ENCODE results near the gene GOLPH3.

GOLPH3 gene

GRCh38 chr5:32151198-32151597, 22.9 kb downstream of the GOLPH3 start:
- ChIA-PET POLR2A (no interaction called here), CTCF (interaction anchor here (0.5 to 0.8 kb wide), 3 partner anchors 16 to 552 kb away, joined by 4 read pairs; no protein-coding TSS in a partner anchor)
- TF ChIP-seq ZNF707 (tag by site-specific recombination; IDR thresholded peaks at IDR 0.05) (no peak), KLF10 (tag by site-specific recombination; IDR thresholded peaks at IDR 0.05) (no peak), INSM2 (tag by site-specific recombination; IDR thresholded peaks at IDR 0.05) (no peak), ZNF366 (tag by site-specific recombination; conservative IDR thresholded peaks at IDR 0.05) (no peak), ZNF175 (tag by site-specific recombination; IDR thresholded peaks at IDR 0.05) (no peak), GLI2 (tag by site-specific recombination; IDR thresholded peaks at IDR 0.05; ENCODE audit: borderline replicate concordance, low read depth) (no peak), HOXA7 (CRISPR knock-in tag; IDR thresholded peaks at IDR 0.05; ENCODE audit: borderline replicate concordance) (no peak), ZNF645 (tag by site-specific recombination; IDR thresholded peaks at IDR 0.05) (no peak), KLF9 (tag by site-specific recombination; IDR thresholded peaks at IDR 0.05; ENCODE audit: low read depth) (no peak), ZNF433 (tag by site-specific recombination; IDR thresholded peaks at IDR 0.05; ENCODE audit: low read depth) (no peak), PATZ1 (tag by site-specific recombination; IDR thresholded peaks at IDR 0.05) (no peak), ZNF155 (tag by site-specific recombination; IDR thresholded peaks at IDR 0.05) (no peak), ZNF394 (tag by site-specific recombination; IDR thresholded peaks at IDR 0.05; ENCODE audit: borderline replicate concordance) (no peak), ZNF341 (tag by site-specific recombination; IDR thresholded peaks at IDR 0.05; ENCODE audit: low read depth) (no peak), ZNF664 (tag by site-specific recombination; IDR thresholded peaks at IDR 0.05) (no peak), ZNF768 (tag by site-specific recombination; IDR thresholded peaks at IDR 0.05) (no peak), YY1 (tag by site-specific recombination; IDR thresholded peaks at IDR 0.05) (no peak), ZNF214 (tag by site-specific recombination; IDR thresholded peaks at IDR 0.05; ENCODE audit: borderline replicate concordance) (no peak)
- no peaks in the 10 kb centered on the region for H3K9me3 ChIP-seq (ENCODE audit: control insufficient read depth, insufficient read depth, low read depth, low read length)
- peaks cover 27% of the 10 kb centered on the region for H3K4me1 ChIP-seq (ENCODE audit: control insufficient read depth, insufficient read depth, low read length)
- H3K27ac ChIP-seq (ENCODE audit: extremely low read depth, low read depth, low read length): no peak overlapping the region
- H3K4me3 ChIP-seq (ENCODE audit: low read depth, low read length): no peak overlapping the region
- peaks cover 0 to under 1% of the 10 kb centered on the region in 2 experiments; a peak in 2 of 3 replicates for H3K36me3 ChIP-seq (ENCODE audit: control insufficient read depth in 2 of 2, insufficient read depth in 1 of 2, low read length in 2 of 2)

- H3K27ac ChIP-seq (ENCODE audit: extremely low read depth, low read depth, low read length): no peak overlapping the region
- ChIA-PET POLR2A (interaction anchor here (0.6 kb wide), 1 partner anchor 22 kb away, joined by 3 read pairs; no protein-coding TSS in a partner anchor), CTCF (interaction anchor here (0.6 kb wide), 1 partner anchor 340 kb away, joined by 4 read pairs; no protein-coding TSS in a partner anchor)
- no peak overlapping the region for H3K4me3 ChIP-seq (ENCODE audit: low read depth, low read length)
- no peaks in the 10 kb centered on the region for H3K9me3 ChIP-seq (ENCODE audit: control insufficient read depth, insufficient read depth, low read depth, low read length)
- peaks cover 35% of the 10 kb centered on the region for H3K4me1 ChIP-seq (ENCODE audit: control insufficient read depth, insufficient read depth, low read length)
- H3K36me3 ChIP-seq (ENCODE audit: control insufficient read depth in 2 of 2, insufficient read depth in 1 of 2, low read length in 2 of 2): peaks cover 0 to 6% of the 10 kb centered on the region in 2 experiments; a peak in 2 of 3 replicates
- TF ChIP-seq ZNF549 (tag by site-specific recombination; IDR thresholded peaks at IDR 0.05): no peak
- no peak for TF ChIP-seq ZFHX2 (tag by site-specific recombination; conservative IDR thresholded peaks at IDR 0.05)
- TF ChIP-seq ZNF26 (tag by site-specific recombination; IDR thresholded peaks at IDR 0.05): no peak
- no peak for TF ChIP-seq ZNF433 (tag by site-specific recombination; IDR thresholded peaks at IDR 0.05; ENCODE audit: low read depth)
- TF ChIP-seq SP2 (tag by site-specific recombination; IDR thresholded peaks at IDR 0.05): no peak
- TF ChIP-seq ZBTB1 (tag by site-specific recombination; IDR thresholded peaks at IDR 0.05): no peak
- TF ChIP-seq TCF7L2 (IDR thresholded peaks at IDR 0.05; ENCODE audit: borderline replicate concordance, low read depth, low read length): no peak
- TF ChIP-seq ZSCAN5A (tag by site-specific recombination; IDR thresholded peaks at IDR 0.05): no peak
- TF ChIP-seq KLF7 (tag by site-specific recombination; IDR thresholded peaks at IDR 0.05; ENCODE audit: borderline replicate concordance): no peak
- TF ChIP-seq ZNF561 (tag by site-specific recombination; IDR thresholded peaks at IDR 0.05; ENCODE audit: borderline replicate concordance): no peak
- no peak for TF ChIP-seq ZNF747 (tag by site-specific recombination; IDR thresholded peaks at IDR 0.05)
Measured at GRCh38 chr5:32150366-32150765, 23.8 kb downstream of the GOLPH3 start.
